Sciatic nerve (tissue), 2 donors: ENCODE data around the gene C2orf66. TPM values are rescaled to one million over a fixed set of nuclear protein-coding genes. Genes with fewer than 3 reads are reported as not detected.

Experiments used
- ATAC-seq: fragments of 200-7000 bp; cut with Tn5 transposase; one replicate; pipeline ENCODE4 v1.9.1; 2020; ENCODE audit warnings: mild to moderate bottlenecking, moderate library complexity
- DNase-seq: peaks from one replicate; pipeline ENCODE4 v3.0.0-alpha.2; 2020; ENCODE audit warnings: low spot score
- intact Hi-C: fragments of 100-400 bp; cut with DNase I; formaldehyde crosslinking; loops from one replicate; pipeline ENCODE4 v1.14.2; 2022
- total RNA-seq: library from RNA; stranded (reverse); fragmentation: NEBNext Ultra II Directional; extraction: Animal tissue kit (Norgen Biotek cat#: 25700); gene quantifications from one replicate; pipeline ENCODE4 v1.2.1, GENCODE V29; 2021
- donor health status: DM: no; HTN: no; CAD: no.
- donor health status: DM: no; HTN: no; CAD: no.

Gene C2orf66
- 0.36 TPM for total RNA-seq

GRCh38 chr2:196809260-196809659 lies at the start of gene C2orf66:
Gene C2orf66, minus strand, starts transcription at chr2:196809355. Its CDS starts 19 bp downstream, at chr2:196809336.
- ATAC-seq (no peak), DNase-seq (no peak)
- intact Hi-C loops: no loop called here

GRCh38 chr2:196854629-196855028 lies 45.5 kb upstream of the C2orf66 start:
- DNase-seq (no peak), ATAC-seq (no peak)
- intact Hi-C loops: no loop called here

GRCh38 chr2:196853301-196854087 lies 44.3 kb upstream of the C2orf66 start:
- DNase-seq: no peak
- intact Hi-C loops: no loop called here
- ATAC-seq: no peak

- intact Hi-C loops: no loop called here
- ATAC-seq: no peak
- no peak for DNase-seq
Observed at GRCh38 chr2:196851088-196851487, 41.9 kb upstream of the C2orf66 start.

- DNase-seq (no peak), ATAC-seq (peak; percentile 66)
- intact Hi-C loops: no loop called here
Observed at GRCh38 chr2:196849895-196850294, 40.7 kb upstream of the C2orf66 start.

- DNase-seq: no peak
- no peak for ATAC-seq
- intact Hi-C loops: no loop called here
Observed at GRCh38 chr2:196846295-196846694, 37.1 kb upstream of the C2orf66 start.

GRCh38 chr2:196845371-196845770 lies 36.2 kb upstream of the C2orf66 start:
- ATAC-seq: no peak
- intact Hi-C loops: no loop called here
- no peak for DNase-seq

- intact Hi-C loops: no loop called here
- DNase-seq: no peak
Observed at GRCh38 chr2:196840171-196840570, 31.0 kb upstream of the C2orf66 start.

GRCh38 chr2:196839574-196839973 lies 30.4 kb upstream of the C2orf66 start:
- intact Hi-C loops: no loop called here
- DNase-seq (no peak), ATAC-seq (no peak)

More at GRCh38 chr2:196840171-196840570, 31.0 kb upstream of the C2orf66 start:
- ATAC-seq: no peak

- intact Hi-C loops: no loop called here
- no peak for DNase-seq
- ATAC-seq: no peak
Observed at GRCh38 chr2:196836440-196836839, 27.3 kb upstream of the C2orf66 start.

- peak; percentile 56 for ATAC-seq
- intact Hi-C loops: no loop called here
Observed at GRCh38 chr2:196830701-196831100, 21.5 kb upstream of the C2orf66 start.

GRCh38 chr2:196827356-196827755 lies 18.2 kb upstream of the C2orf66 start:
- DNase-seq: no peak
- no peak for ATAC-seq
- intact Hi-C loops: no loop called here

More at GRCh38 chr2:196830701-196831100, 21.5 kb upstream of the C2orf66 start:
- DNase-seq: no peak

- DNase-seq (no peak), ATAC-seq (no peak)
- intact Hi-C loops: no loop called here
Observed at GRCh38 chr2:196823750-196824522, 14.8 kb upstream of the C2orf66 start.

GRCh38 chr2:196821195-196821594 lies 12.0 kb upstream of the C2orf66 start:
- DNase-seq (no peak), ATAC-seq (no peak)
- intact Hi-C loops: no loop called here

GRCh38 chr2:196808083-196808665 lies 981 bp downstream of the C2orf66 start:
- DNase-seq (no peak), ATAC-seq (no peak)
- intact Hi-C loops: no loop called here

- intact Hi-C loops: no loop called here
- no peak for DNase-seq
- no peak for ATAC-seq
Observed at GRCh38 chr2:196804381-196804780, 4.8 kb downstream of the C2orf66 start.

- intact Hi-C loops: no loop called here
- ATAC-seq (no peak), DNase-seq (no peak)
Observed at GRCh38 chr2:196802401-196802800, 6.8 kb downstream of the C2orf66 start.

GRCh38 chr2:196801674-196802261 lies 7.4 kb downstream of the C2orf66 start:
- ATAC-seq: no peak
- intact Hi-C loops: no loop called here
- DNase-seq: no peak

GRCh38 chr2:196798980-196799379 lies 10.2 kb downstream of the C2orf66 start:
- no peak for DNase-seq
- ATAC-seq: peak; percentile 7
- intact Hi-C loops: no loop called here

- DNase-seq (no peak), ATAC-seq (no peak)
- intact Hi-C loops: no loop called here
Observed at GRCh38 chr2:196792865-196793264, 16.3 kb downstream of the C2orf66 start.
